A673 (cell line): ENCODE results near the gene KCNK7. TPM values are rescaled to one million over a fixed set of nuclear protein-coding genes. Genes with fewer than 3 reads are reported as not detected.

Source experiments
- BruUV-seq: library from RNA; stranded (reverse); fragments of 400-500 nt; replicated peaks from 2 replicates; lab custom pipeline; 2021; lab: Mats Ljungman, UMichigan
- CTCF ChIA-PET: fragments of 300-600 bp; sonication (Branson Sonifier 250); formaldehyde crosslinking; loops from one replicate; lab custom pipeline; 2022; ENCODE audit warnings: antibody characterized with exemption; lab: Charles Lee
- POLR2A ChIA-PET: fragments of 300-600 bp; sonication (Branson Sonifier 250); formaldehyde crosslinking; loops from one replicate; lab custom pipeline; 2022; ENCODE audit warnings: antibody characterized with exemption; ENCODE audit not compliant: low non-redundant PET; lab: Charles Lee
- DNase-seq: peaks from one replicate; pipeline ENCODE4 v3.0.0-alpha.2; 2015; ENCODE audit warnings: low spot score
- H3K27ac ChIP-seq: fragments of 200-600 bp; sonication (generic); 2 replicates; pipeline ENCODE4 v1.5.1; 2016; ENCODE audit warnings: mixed run types, low read depth, mild to moderate bottlenecking, mixed read lengths, antibody characterized with exemption, low read length; ENCODE audit not compliant: poor library complexity, severe bottlenecking
- H3K27me3 ChIP-seq: fragments of 200-600 bp; sonication (generic); replicated peaks from 2 replicates; pipeline ENCODE4 v1.6.1; 2017; ENCODE audit warnings: mixed run types, low read depth, mild to moderate bottlenecking, mixed read lengths, antibody characterized with exemption, low read length; ENCODE audit not compliant: insufficient read depth, poor library complexity
- H3K36me3 ChIP-seq: fragments of 200-600 bp; sonication (generic); 2 replicates; pipeline ENCODE4 v1.6.1; 2016; ENCODE audit warnings: mixed run types, mild to moderate bottlenecking, mixed read lengths, antibody characterized with exemption, low read length; ENCODE audit not compliant: insufficient read depth, poor library complexity, severe bottlenecking
- H3K4me1 ChIP-seq: fragments of 200-600 bp; sonication (generic); 2 replicates; pipeline ENCODE4 v1.6.1; 2017; ENCODE audit warnings: mixed run types, mild to moderate bottlenecking, mixed read lengths, antibody characterized with exemption, low read length; ENCODE audit not compliant: insufficient read depth, poor library complexity, severe bottlenecking
- H3K4me3 ChIP-seq: fragments of 200-600 bp; sonication (generic); 2 replicates; pipeline ENCODE4 v1.5.1; 2016; ENCODE audit warnings: low read depth, mixed run types, mild to moderate bottlenecking, mixed read lengths, low read length; ENCODE audit not compliant: poor library complexity, severe bottlenecking
- H3K9me3 ChIP-seq: fragments of 200-600 bp; sonication (generic); 2 replicates; pipeline ENCODE4 v1.6.1; 2016; ENCODE audit warnings: mixed run types, low read depth, mild to moderate bottlenecking, mixed read lengths, antibody characterized with exemption, low read length; ENCODE audit not compliant: poor library complexity, severe bottlenecking
- EZH2 ChIP-seq: fragments of 200-600 bp; sonication (generic); IDR thresholded peaks from 2 replicates; pipeline ENCODE4 v1.6.1; 2017; ENCODE audit warnings: borderline replicate concordance, low read depth, mild to moderate bottlenecking, mixed read lengths, antibody characterized with exemption, low read length; ENCODE audit not compliant: poor library complexity, severe bottlenecking
- intact Hi-C: fragments of 100-400 bp; cut with micrococcal nuclease; formaldehyde crosslinking; loops from one replicate; pipeline ENCODE4 v1.10.0; 2022; ENCODE audit not compliant: unreplicated experiment
- total RNA-seq: library from RNA; stranded (reverse); gene quantifications from 2 replicates; pipeline ENCODE4 v1.2.3, GENCODE V29; 2021
- TF ChIP-seq, protein P1 (sequence below): fragments of 300-800, 200-600 bp; sonication (generic); conservative IDR thresholded peaks from 2 replicates; pipeline ENCODE4 v1.5.1; 2017; ENCODE audit warnings: low read depth, mild to moderate bottlenecking, antibody characterized with exemption, low read length, moderate library complexity, mixed read lengths

KCNK7 gene
- total RNA-seq, 1 experiment from 2014 or later, result 2.3 TPM

DNA sequence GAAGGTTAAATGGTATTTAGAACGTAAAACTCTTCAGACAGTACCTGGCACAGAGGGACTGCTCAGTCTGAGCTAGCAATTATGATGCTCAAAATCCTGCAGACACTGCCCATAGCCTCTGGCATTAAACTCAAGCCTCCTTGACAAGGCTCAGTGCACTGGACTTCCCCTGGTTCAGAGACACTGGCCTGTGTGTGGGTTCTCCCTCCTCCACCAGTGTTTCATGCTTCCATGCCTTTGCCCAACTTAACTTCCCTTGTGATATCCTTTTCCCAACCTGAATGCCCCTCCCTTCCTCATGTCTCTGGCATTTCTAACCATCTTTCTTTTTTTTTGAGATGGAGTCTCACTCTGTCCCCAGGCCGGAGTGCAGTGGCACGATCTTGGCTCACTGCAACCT, 46.5 kb downstream of the KCNK7 start:
- BruUV-seq, result no TSS peak
- no peaks in the 10 kb centered on the region for H3K9me3 ChIP-seq
- no peak overlapping the region for H3K27ac ChIP-seq
- no peaks in the 10 kb centered on the region for H3K27me3 ChIP-seq
- DNase-seq, result no peak
- TF ChIP-seq, protein P1, sequence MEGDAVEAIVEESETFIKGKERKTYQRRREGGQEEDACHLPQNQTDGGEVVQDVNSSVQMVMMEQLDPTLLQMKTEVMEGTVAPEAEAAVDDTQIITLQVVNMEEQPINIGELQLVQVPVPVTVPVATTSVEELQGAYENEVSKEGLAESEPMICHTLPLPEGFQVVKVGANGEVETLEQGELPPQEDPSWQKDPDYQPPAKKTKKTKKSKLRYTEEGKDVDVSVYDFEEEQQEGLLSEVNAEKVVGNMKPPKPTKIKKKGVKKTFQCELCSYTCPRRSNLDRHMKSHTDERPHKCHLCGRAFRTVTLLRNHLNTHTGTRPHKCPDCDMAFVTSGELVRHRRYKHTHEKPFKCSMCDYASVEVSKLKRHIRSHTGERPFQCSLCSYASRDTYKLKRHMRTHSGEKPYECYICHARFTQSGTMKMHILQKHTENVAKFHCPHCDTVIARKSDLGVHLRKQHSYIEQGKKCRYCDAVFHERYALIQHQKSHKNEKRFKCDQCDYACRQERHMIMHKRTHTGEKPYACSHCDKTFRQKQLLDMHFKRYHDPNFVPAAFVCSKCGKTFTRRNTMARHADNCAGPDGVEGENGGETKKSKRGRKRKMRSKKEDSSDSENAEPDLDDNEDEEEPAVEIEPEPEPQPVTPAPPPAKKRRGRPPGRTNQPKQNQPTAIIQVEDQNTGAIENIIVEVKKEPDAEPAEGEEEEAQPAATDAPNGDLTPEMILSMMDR, result no peak
- TF ChIP-seq EZH2, result no peak
- intact Hi-C loops, result no loop called here
- H3K4me3 ChIP-seq, result no peak overlapping the region
- CTCF ChIA-PET, result no interaction called here
- peaks cover 11% of the 10 kb centered on the region for H3K36me3 ChIP-seq
- POLR2A ChIA-PET, result interaction anchor here (0.7 kb wide), 1 partner anchor 10 kb away, joined by 4 read pairs; no protein-coding TSS in a partner anchor
- H3K4me1 ChIP-seq, result peaks cover 16% of the 10 kb centered on the region

DNA sequence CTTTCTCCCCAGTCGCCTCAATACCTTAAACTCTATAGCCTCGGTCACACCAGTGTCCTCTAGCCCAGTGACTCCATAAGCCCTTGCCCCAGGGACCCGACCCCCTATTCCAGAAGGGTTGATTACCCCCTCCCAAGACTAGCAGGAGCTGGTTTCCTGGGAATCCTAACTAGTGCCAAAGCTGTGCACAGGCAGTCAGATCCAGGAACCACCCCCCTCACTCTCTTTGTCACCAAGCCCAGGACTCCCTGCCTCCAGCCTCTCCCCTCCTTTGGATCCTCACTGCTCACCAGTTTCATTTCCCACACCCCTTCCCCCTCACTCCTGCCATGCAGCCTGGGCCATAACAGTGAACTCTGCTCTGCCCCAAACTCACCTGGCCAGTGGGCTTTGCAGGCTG, 47.2 kb downstream of the KCNK7 start:
- Histone ChIP-seq H3K36me3 (peaks cover 11% of the 10 kb centered on the region), H3K27me3 (no peaks in the 10 kb centered on the region), H3K4me1 (peaks cover 16% of the 10 kb centered on the region), H3K27ac (no peak overlapping the region), H3K9me3 (no peaks in the 10 kb centered on the region), H3K4me3 (no peak overlapping the region)
- ChIA-PET CTCF (no interaction called here), POLR2A (no interaction called here)
- intact Hi-C loops, result no loop called here
- DNase-seq, result no peak
- no TSS peak for BruUV-seq
- TF ChIP-seq, protein P1, result no peak
- no peak for TF ChIP-seq EZH2

DNA sequence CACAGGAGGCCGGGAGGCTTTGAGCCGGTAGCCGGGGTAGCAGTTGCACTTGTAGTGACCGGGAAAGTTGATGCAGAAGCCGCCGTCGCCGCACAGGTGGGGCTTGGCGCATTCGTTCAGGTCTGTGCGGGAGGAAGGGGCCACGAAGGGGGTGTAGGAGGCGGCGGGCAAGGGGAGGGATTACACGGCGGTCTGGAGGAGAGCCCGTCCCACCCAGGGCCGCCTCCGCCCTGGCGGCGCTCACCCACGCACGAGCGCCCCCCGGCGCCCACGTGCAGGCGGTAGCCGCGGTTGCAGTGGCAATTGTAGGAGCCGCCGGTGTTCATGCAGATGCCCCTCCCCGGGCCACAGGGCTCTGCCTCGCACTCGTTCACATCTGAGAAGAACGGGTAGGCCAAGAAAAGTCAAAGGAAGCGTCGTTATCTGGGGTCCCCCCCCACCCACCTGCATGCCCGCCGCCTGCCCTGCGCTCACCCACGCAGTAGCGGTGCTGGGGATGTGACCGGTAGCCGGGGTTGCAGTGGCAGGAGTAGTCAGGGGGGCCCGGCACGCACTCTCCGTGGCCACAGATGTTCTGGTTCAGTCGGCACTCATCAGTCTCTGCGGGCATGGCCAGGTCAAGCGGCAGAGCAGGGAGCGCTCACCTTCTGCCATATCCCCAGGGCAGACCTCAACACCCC, 48.0 kb downstream of the KCNK7 start:
- H3K27ac ChIP-seq, result no peak overlapping the region
- H3K36me3 ChIP-seq, result peaks cover 11% of the 10 kb centered on the region
- intact Hi-C loops, result no loop called here
- TF ChIP-seq EZH2, result no peak
- TF ChIP-seq, protein P1, result no peak
- H3K4me1 ChIP-seq, result peaks cover 16% of the 10 kb centered on the region
- CTCF ChIA-PET, result no interaction called here
- no peak for DNase-seq
- POLR2A ChIA-PET, result no interaction called here
- no peaks in the 10 kb centered on the region for H3K27me3 ChIP-seq
- no peaks in the 10 kb centered on the region for H3K9me3 ChIP-seq
- H3K4me3 ChIP-seq, result no peak overlapping the region
- no TSS peak for BruUV-seq
